SK-N-MC (cell line): ENCODE measurements around the gene FCGBP.
"Not testable (repeated sequence)": the region's sequence is repeated elsewhere in the genome, so short reads cannot be mapped to it uniquely, and the experiment has no call there.

Experiments used
- EZH2 ChIP-seq: fragments of 200-600 bp; sonication (generic); IDR thresholded peaks from one replicate; pipeline ENCODE4 v1.6.1; 2017; ENCODE audit warnings: antibody characterized with exemption
- POLR2AphosphoS5 ChIP-seq: IDR thresholded peaks from 2 replicates; pipeline ENCODE4 v1.6.1; 2012; ENCODE audit warnings: mild to moderate bottlenecking, low read depth, low read length, borderline replicate concordance

DNA sequence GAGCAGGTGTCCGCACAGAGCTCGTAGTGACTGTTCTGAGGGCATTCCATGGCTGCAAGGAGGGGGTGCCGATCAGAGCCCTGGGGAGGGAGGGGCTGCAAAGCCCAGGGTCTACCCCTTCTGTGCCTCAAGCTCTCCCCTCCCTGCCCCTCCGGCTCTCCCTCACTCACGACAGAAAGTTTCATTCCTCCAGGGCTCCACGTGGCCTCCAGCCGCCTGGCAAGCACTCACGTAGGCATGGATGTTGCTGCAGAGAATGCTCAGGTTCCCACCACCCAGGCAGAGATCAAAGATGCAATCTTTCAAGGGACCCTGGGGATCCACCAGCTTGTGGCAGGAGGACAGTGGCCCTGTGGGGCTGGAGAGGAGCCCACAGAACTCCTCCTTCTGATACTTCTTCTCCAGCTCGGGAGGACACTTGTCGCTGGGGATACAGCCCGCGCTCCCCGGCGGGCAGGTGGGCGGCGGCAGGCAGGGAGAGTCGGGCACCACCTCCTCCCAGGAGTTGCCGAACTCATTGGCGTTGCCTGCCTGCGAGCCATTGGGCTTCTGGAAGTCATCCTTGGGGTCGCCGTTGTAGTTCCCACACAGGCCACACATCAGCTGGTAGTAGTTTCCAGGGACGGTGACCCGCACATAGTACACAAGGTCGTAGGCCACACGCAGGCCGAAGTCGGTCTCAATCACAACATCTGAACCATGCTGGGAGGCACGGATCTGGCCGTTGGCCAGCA, 48.4 kb downstream of the FCGBP start:
- TF ChIP-seq POLR2AphosphoS5, EZH2: not testable (repeated sequence)
